ENCODE data around the gene TTC16. TPM values are rescaled to one million over a fixed set of nuclear protein-coding genes. Genes with fewer than 3 reads are reported as not detected.

The TTC16 gene
- total RNA-seq, 1 experiment from 2014 or later = 0.26 TPM

- no TSS peak for BruUV-seq (replicated peaks)
- H3K27ac ChIP-seq = no peak overlapping the region
- no peak for DNase-seq
- H3K79me2 ChIP-seq (ENCODE audit: low read depth) = no peaks in the 10 kb centered on the region
- H3K4me3 ChIP-seq = no peak overlapping the region
- no peak overlapping the region for H2AFZ ChIP-seq
- H3K4me1 ChIP-seq (replicated peaks; ENCODE audit: insufficient read depth) = no peaks in the 10 kb centered on the region
- no peaks in the 10 kb centered on the region for H3K36me3 ChIP-seq (ENCODE audit: low read depth)
- no peaks in the 10 kb centered on the region for H3K27me3 ChIP-seq (ENCODE audit: insufficient read depth, low read depth)
- H3F3A ChIP-seq (ENCODE audit: insufficient read depth, low read depth) = no peaks in the 10 kb centered on the region; the same call in 1 of the 2 replicates
- no peaks in the 10 kb centered on the region; the same call in 1 of the 2 replicates for H4K20me1 ChIP-seq (ENCODE audit: insufficient read depth)
- TF ChIP-seq CTCF (conservative IDR thresholded peaks at IDR 0.05) = no peak
- TF ChIP-seq EZH2 (IDR thresholded peaks at IDR 0.05; ENCODE audit: low read depth) = no peak
- intact Hi-C loops (cut with micrococcal nuclease; ENCODE audit: unreplicated experiment) = no loop called here
- H3K4me2 ChIP-seq = no peak overlapping the region
- no peaks in the 10 kb centered on the region for H3K9me2 ChIP-seq (ENCODE audit: insufficient read depth)
- no peaks in the 10 kb centered on the region for H3K9me3 ChIP-seq (ENCODE audit: insufficient read depth, low read depth)
- POLR2A ChIA-PET (ENCODE audit: unreplicated experiment) = interaction anchor here (0.7 kb wide), 1 partner anchor 251 kb away, joined by 5 read pairs; no protein-coding TSS in a partner anchor
- CTCF ChIA-PET = no interaction called here
Measured at GRCh38 chr9:127707766-127708165, 8.1 kb upstream of the TTC16 start.

- CTCF ChIA-PET = no interaction called here
- H3K9me2 ChIP-seq (ENCODE audit: insufficient read depth) = no peaks in the 10 kb centered on the region
- no peak overlapping the region for H2AFZ ChIP-seq
- no peak overlapping the region for H3K4me2 ChIP-seq
- H3K36me3 ChIP-seq (ENCODE audit: low read depth) = no peaks in the 10 kb centered on the region
- H3K9me3 ChIP-seq (ENCODE audit: insufficient read depth, low read depth) = no peaks in the 10 kb centered on the region
- intact Hi-C loops (cut with micrococcal nuclease; ENCODE audit: unreplicated experiment) = no loop called here
- peaks cover 7% of the 10 kb centered on the region; the same call in 1 of the 2 replicates for H4K20me1 ChIP-seq (ENCODE audit: insufficient read depth)
- no peaks in the 10 kb centered on the region for H3K4me1 ChIP-seq (replicated peaks; ENCODE audit: insufficient read depth)
- no peaks in the 10 kb centered on the region; the same call in 1 of the 2 replicates for H3F3A ChIP-seq (ENCODE audit: insufficient read depth, low read depth)
- no peak for DNase-seq
- BruUV-seq (replicated peaks) = no TSS peak
- H3K27me3 ChIP-seq (ENCODE audit: insufficient read depth, low read depth) = no peaks in the 10 kb centered on the region
- TF ChIP-seq EZH2 (IDR thresholded peaks at IDR 0.05; ENCODE audit: low read depth) (no peak), CTCF (conservative IDR thresholded peaks at IDR 0.05) (no peak)
- H3K4me3 ChIP-seq = no peak overlapping the region
- POLR2A ChIA-PET (ENCODE audit: unreplicated experiment) = interaction anchor here (0.7 kb wide), 1 partner anchor 130 kb away, joined by 3 read pairs; no protein-coding TSS in a partner anchor
- no peak overlapping the region for H3K27ac ChIP-seq
- H3K79me2 ChIP-seq (ENCODE audit: low read depth) = peaks cover 4% of the 10 kb centered on the region; the same call in 1 of the 2 replicates
Measured at GRCh38 chr9:127708952-127709587, 6.8 kb upstream of the TTC16 start.

GRCh38 chr9:127710204-127710783, 5.6 kb upstream of the TTC16 start:
- no peaks in the 10 kb centered on the region for H3K27me3 ChIP-seq (ENCODE audit: insufficient read depth, low read depth)
- DNase-seq = no peak
- H3K79me2 ChIP-seq (ENCODE audit: low read depth) = peaks cover 10% of the 10 kb centered on the region; the same call in 1 of the 2 replicates
- TF ChIP-seq CTCF (conservative IDR thresholded peaks at IDR 0.05) (no peak), EZH2 (IDR thresholded peaks at IDR 0.05; ENCODE audit: low read depth) (no peak)
- no peak overlapping the region for H3K4me3 ChIP-seq
- no peak overlapping the region for H3K4me2 ChIP-seq
- no peak overlapping the region for H2AFZ ChIP-seq
- ChIA-PET CTCF (no interaction called here), POLR2A (ENCODE audit: unreplicated experiment) (no interaction called here)
- intact Hi-C loops (cut with micrococcal nuclease; ENCODE audit: unreplicated experiment) = no loop called here
- H3F3A ChIP-seq (ENCODE audit: insufficient read depth, low read depth) = no peaks in the 10 kb centered on the region; the same call in 1 of the 2 replicates
- H3K27ac ChIP-seq = no peak overlapping the region
- H3K9me2 ChIP-seq (ENCODE audit: insufficient read depth) = no peaks in the 10 kb centered on the region
- H3K9me3 ChIP-seq (ENCODE audit: insufficient read depth, low read depth) = no peaks in the 10 kb centered on the region
- no peaks in the 10 kb centered on the region for H3K36me3 ChIP-seq (ENCODE audit: low read depth)
- 0 out of 2 replicates have a peak, but pooled peaks cover 4% of the 10 kb centered on the region for H3K4me1 ChIP-seq (replicated peaks; ENCODE audit: insufficient read depth)
- no TSS peak for BruUV-seq (replicated peaks)
- peaks cover 11% of the 10 kb centered on the region; the same call in 1 of the 2 replicates for H4K20me1 ChIP-seq (ENCODE audit: insufficient read depth)
